RWPE1 (cell line): ENCODE measurements around the gene DQX1.
A peak's percentile ranks its signal among the peaks of the same experiment; 100 is the strongest.

Source experiments
- CTCF ChIA-PET: fragments of 350-600 bp; sonication (Branson Sonifier 250); formaldehyde crosslinking; extraction: SDS; loops from one replicate; lab custom pipeline; 2021; lab: Yijun Ruan, JAX
- POLR2A ChIA-PET: fragments of 400-600 bp; formaldehyde crosslinking; extraction: SDS; loops from one replicate; lab custom pipeline; 2020; ENCODE audit warnings: antibody characterized with exemption; ENCODE audit not compliant: low non-redundant PET; lab: Yijun Ruan, JAX
- DNase-seq: peaks from one replicate; pipeline ENCODE4 v3.0.0; 2012; ENCODE audit warnings: low spot score
- H3K27ac ChIP-seq: fragments of 450-650 bp; 2 replicates; pipeline ENCODE4 v1.5.1; 2017
- TF ChIP-seq, protein P1 (sequence below): fragments of 450-650 bp; conservative IDR thresholded peaks from 2 replicates; pipeline ENCODE4 v1.5.1; 2017; ENCODE audit warnings: low read depth, mild to moderate bottlenecking

DQX1 gene, protein sequence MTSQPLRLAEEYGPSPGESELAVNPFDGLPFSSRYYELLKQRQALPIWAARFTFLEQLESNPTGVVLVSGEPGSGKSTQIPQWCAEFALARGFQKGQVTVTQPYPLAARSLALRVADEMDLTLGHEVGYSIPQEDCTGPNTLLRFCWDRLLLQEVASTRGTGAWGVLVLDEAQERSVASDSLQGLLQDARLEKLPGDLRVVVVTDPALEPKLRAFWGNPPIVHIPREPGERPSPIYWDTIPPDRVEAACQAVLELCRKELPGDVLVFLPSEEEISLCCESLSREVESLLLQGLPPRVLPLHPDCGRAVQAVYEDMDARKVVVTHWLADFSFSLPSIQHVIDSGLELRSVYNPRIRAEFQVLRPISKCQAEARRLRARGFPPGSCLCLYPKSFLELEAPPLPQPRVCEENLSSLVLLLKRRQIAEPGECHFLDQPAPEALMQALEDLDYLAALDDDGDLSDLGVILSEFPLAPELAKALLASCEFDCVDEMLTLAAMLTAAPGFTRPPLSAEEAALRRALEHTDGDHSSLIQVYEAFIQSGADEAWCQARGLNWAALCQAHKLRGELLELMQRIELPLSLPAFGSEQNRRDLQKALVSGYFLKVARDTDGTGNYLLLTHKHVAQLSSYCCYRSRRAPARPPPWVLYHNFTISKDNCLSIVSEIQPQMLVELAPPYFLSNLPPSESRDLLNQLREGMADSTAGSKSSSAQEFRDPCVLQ

DNA sequence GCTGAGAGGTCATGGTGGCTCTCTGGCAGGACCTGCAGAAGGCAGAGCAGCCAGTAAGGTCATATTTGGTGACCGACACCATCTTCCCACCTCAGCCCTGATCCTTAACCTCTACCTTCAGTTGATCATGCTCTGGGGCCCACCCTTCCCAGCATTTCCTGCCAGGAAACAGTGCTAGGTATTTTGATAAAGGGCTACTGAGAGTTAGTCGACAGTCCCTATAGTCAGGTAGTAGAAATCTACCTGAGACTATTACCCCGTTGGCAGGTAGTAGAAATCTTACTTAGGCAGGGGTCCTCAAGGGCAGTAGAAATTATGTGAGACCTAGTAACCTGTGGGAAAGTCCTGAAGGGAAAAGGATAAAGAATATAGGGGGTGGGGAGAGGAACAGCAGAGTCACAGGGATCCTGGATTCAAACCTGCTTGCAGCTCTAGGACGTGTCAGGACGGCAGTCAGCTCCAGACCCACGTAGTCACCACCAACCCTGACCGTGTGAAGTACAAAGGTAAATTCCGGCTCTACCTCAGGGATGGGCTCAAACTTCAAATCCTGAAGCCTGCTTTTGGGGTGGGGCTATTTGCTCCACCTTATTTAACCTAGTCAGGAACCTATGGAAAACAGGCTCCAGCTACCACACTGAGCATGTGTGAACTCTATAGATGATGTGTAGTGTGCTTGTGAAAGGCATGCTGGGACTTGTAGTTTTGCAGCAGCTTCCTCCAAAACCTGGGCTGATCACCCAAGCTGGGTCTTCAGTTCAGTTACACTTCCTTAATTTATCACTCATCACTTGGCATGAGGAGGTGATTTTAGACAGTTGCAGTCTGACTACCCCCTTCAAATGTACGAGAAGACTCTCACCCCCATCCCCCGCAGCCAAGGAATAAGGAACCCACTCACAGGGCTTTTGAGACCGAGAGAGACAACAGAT is at the start of gene DQX1:
Gene DQX1, minus strand, starts transcription at position 515 of the 932 bp plus-strand sequence. Its CDS starts 502 bp downstream, at position 13.
- TF ChIP-seq, protein P1, sequence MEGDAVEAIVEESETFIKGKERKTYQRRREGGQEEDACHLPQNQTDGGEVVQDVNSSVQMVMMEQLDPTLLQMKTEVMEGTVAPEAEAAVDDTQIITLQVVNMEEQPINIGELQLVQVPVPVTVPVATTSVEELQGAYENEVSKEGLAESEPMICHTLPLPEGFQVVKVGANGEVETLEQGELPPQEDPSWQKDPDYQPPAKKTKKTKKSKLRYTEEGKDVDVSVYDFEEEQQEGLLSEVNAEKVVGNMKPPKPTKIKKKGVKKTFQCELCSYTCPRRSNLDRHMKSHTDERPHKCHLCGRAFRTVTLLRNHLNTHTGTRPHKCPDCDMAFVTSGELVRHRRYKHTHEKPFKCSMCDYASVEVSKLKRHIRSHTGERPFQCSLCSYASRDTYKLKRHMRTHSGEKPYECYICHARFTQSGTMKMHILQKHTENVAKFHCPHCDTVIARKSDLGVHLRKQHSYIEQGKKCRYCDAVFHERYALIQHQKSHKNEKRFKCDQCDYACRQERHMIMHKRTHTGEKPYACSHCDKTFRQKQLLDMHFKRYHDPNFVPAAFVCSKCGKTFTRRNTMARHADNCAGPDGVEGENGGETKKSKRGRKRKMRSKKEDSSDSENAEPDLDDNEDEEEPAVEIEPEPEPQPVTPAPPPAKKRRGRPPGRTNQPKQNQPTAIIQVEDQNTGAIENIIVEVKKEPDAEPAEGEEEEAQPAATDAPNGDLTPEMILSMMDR = no peak
- POLR2A ChIA-PET = no interaction called here
- DNase-seq = peak; percentile 79
- CTCF ChIA-PET = interaction anchor here (0.9 kb wide), 1 partner anchor 20 kb away, joined by 5 read pairs; no protein-coding TSS in a partner anchor
- H3K27ac ChIP-seq = peak within 1 kb of the TSS; percentile 49

DNA sequence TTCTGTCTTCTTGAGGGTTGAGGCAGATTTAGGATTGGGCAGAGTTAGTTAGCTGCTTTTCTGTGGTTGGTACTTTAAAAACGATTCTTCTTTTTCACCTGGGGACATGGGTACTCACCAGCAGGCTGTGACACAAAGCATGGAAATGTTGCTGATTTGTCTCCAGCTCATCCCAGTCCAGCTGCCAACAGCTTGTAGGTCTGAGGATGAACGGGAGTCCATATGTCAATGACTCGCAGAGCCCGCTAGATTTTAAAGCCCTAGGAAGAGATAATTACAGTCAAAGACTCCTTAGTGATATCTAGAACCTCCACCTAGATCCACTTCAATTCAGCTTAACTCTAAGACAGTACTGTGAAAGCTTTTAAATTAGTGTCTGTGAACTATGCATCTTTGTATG is 49.3 kb upstream of the DQX1 start:
- CTCF ChIA-PET = interaction anchor here (0.6 kb wide), 2 partner anchors 90 to 240 kb away, joined by 3 to 5 read pairs; no protein-coding TSS in a partner anchor
- POLR2A ChIA-PET = no interaction called here
- DNase-seq = no peak
- H3K27ac ChIP-seq = no peak overlapping the region
- TF ChIP-seq, protein P1 = no peak

DNA sequence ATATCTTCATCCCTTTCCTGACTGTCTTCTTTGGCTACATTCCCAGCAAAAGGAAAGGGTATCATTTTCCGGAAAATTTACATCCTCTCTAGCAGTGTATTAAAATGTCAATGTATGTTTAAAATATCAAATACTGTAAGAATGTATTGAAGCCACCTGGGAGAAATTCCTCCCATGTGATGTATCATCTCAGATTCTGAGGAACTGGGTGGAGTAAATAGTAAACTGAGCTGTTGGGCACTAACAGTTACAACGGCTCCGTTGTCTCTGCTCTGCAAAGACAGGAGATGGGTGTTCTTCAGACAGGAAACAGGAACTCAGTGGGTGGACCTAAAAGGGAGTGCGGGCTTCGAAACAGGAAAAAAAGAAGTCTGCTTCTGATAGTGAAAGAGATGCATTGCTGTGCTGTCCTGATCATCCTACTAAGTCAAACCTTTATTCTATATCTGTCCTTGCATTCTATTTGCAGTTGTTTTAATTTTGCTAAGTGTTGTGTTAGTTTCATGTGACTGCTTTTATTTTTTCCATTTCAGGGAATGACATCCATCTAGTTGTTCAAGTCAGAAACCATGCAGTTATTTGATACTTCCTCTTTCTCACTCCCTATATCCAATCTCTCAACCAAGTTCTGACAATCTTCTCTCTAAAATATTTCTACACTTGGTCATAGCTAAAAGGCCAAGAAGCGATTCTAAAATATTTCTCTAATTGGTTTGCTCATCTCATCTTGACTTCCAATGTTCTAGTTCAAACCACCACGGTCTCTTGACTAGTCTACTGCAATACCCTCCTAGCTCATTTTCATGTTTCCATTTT is 47.9 kb upstream of the DQX1 start:
- TF ChIP-seq, protein P1 = no peak
- peak overlapping the region; percentile 85 for H3K27ac ChIP-seq
- CTCF ChIA-PET = interaction anchor here (0.6 kb wide), 1 partner anchor 20 kb away, joined by 4 read pairs; no protein-coding TSS in a partner anchor
- peak; percentile 74 for DNase-seq
- POLR2A ChIA-PET = no interaction called here

DNA sequence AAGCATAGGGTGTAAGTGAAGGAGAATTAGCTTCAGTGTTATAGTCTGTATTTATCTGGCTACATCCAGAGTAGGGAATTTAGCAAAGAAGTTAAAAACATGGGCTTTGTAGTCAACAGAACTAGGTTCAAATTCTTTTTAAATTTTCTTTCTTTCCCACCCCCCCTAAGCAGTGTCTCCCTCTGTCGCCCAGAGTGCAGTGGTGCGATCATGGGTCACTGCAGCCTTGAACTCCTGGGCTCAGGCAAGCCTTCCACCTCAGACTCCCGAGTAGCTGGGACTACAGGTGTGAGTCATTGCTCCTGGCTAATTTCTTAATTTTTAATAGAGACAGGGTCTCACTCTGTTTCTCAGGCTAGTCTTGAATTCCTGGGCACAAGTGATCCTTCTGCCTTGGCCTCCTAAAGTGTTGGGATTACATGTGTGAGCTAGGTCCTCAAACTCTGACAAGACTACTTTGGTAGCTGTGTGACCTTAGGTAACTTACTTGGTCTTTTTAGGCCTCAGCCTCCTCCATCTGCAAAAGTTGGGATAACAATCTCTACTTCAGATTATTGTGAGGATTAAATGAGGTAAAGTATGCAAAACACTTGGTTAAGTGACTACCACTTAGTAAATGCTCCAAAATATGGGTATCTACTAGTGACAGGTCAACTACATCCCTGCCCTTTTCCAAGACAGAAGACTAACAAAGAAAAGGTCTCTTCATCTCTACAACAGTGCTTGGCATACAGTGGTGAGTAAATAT is 46.3 kb upstream of the DQX1 start:
- TF ChIP-seq, protein P1 = no peak
- CTCF ChIA-PET = interaction anchor here (1.1 kb wide), 1 partner anchor 7 kb away, joined by 4 read pairs; no protein-coding TSS in a partner anchor
- H3K27ac ChIP-seq = no peak overlapping the region

DNA sequence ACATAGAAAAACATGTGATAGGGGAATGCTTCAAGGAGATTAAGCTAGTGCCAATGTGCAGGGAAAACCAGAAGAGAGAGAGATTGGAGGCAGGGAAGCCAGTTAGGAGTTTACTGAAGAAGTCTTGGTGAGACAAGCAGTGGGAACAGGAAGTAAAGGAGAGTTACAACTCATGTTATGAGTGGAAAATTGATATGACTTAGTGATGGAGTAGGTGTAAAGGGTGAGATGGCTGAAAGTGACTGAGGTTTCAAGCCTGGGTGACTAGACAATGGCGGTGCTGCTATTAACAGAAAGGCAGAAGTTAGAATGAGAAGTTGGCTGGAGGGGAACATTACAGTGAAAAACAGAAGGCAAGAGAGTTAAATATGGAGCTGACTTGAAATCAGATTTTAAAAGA is 45.0 kb upstream of the DQX1 start:
- ChIA-PET CTCF (interaction anchor here (1.1 kb wide), 1 partner anchor 9 kb away, joined by 4 read pairs; no protein-coding TSS in a partner anchor), POLR2A (no interaction called here)
- DNase-seq = no peak
- TF ChIP-seq, protein P1 = no peak
- H3K27ac ChIP-seq = no peak overlapping the region

More for the DNA sequence above, 46.3 kb upstream of the DQX1 start:
- POLR2A ChIA-PET = no interaction called here
- no peak for DNase-seq
